ENCODE results near the gene PF4V1. TPM values are rescaled to one million over a fixed set of nuclear protein-coding genes. Genes with fewer than 3 reads are reported as not detected.
A peak's percentile ranks its signal among the peaks of the same experiment; 100 is the strongest.

The PF4V1 gene
- total and polyA plus RNA-seq, 4 donors = 0.38 TPM; not detected in 3

DNA sequence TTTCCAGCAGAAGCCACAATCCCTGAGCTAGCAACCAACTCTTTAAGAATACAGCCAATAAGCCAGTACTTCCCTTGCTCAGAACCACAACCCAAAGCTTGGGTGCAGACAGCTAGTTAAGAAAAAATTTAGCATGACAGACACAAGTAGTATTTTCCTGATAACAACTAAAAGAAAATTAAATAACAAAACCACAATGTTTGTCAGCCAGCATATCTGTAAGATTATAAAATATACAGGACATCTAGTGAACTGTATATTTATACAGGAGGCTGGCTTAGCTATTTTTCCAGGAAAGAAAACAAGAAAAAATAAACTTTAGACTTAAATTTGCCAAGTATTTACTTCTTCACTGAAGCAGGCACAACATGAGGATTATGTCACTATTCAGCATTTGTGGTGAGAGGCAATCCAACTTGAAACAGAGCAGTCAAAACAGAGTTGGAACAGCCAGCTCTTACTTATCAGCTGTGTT is 6.6 kb downstream of the PF4V1 start:
- Histone ChIP-seq H3K4me1 (ENCODE audit: control insufficient read depth in 5 of 5, insufficient read depth in 5 of 5, low read length in 5 of 5) (peaks cover 0 to 8% (median 0%) of the 10 kb centered on the region in 5 donors), H3K4me3 (no peak overlapping the region), H3K27ac (ENCODE audit: low read depth in 1 of 2, low read length in 1 of 2) (no peak overlapping the region), H3K9me3 (ENCODE audit: control insufficient read depth in 4 of 4, insufficient read depth in 3 of 4, low read length in 3 of 4) (no peaks in the 10 kb centered on the region), H3K9ac (ENCODE audit: insufficient read depth in 1 of 2, low read length in 2 of 2) (no peak overlapping the region), H3K36me3 (ENCODE audit: control insufficient read depth in 4 of 4, insufficient read depth in 4 of 4, low read length in 4 of 4) (no peaks in the 10 kb centered on the region), H3K27me3 (ENCODE audit: control insufficient read depth in 3 of 3, insufficient read depth in 3 of 3, low read length in 2 of 3) (no peaks in the 10 kb centered on the region)
- no peak for ATAC-seq (ENCODE audit: insufficient read depth, low FRiP score)
- TF ChIP-seq, protein P1, sequence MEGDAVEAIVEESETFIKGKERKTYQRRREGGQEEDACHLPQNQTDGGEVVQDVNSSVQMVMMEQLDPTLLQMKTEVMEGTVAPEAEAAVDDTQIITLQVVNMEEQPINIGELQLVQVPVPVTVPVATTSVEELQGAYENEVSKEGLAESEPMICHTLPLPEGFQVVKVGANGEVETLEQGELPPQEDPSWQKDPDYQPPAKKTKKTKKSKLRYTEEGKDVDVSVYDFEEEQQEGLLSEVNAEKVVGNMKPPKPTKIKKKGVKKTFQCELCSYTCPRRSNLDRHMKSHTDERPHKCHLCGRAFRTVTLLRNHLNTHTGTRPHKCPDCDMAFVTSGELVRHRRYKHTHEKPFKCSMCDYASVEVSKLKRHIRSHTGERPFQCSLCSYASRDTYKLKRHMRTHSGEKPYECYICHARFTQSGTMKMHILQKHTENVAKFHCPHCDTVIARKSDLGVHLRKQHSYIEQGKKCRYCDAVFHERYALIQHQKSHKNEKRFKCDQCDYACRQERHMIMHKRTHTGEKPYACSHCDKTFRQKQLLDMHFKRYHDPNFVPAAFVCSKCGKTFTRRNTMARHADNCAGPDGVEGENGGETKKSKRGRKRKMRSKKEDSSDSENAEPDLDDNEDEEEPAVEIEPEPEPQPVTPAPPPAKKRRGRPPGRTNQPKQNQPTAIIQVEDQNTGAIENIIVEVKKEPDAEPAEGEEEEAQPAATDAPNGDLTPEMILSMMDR (IDR thresholded peaks at IDR 0.05; ENCODE audit: control extremely low read depth, extremely low read depth) = no peak
- peak in 2 of 3 donors; percentile 79 to 88 for DNase-seq

GRCh38 chr4:73860181-73860580 is 7.1 kb downstream of the PF4V1 start:
- WGBS, 2 donors = 55 to 66% methylated on average over 4 of the region's 4 CpGs
- H3K4me1 ChIP-seq (ENCODE audit: control insufficient read depth in 5 of 5, insufficient read depth in 5 of 5, low read length in 5 of 5) = peaks cover 0 to 8% (median 0%) of the 10 kb centered on the region in 5 donors
- TF ChIP-seq, protein P1 (IDR thresholded peaks at IDR 0.05; ENCODE audit: control extremely low read depth, extremely low read depth) = no peak
- H3K27ac ChIP-seq (ENCODE audit: low read depth in 1 of 2, low read length in 1 of 2) = no peak overlapping the region
- H3K36me3 ChIP-seq (ENCODE audit: control insufficient read depth in 4 of 4, insufficient read depth in 4 of 4, low read length in 4 of 4) = no peaks in the 10 kb centered on the region
- DNase-seq (no peak), ATAC-seq (ENCODE audit: insufficient read depth, low FRiP score) (no peak)
- no peaks in the 10 kb centered on the region for H3K9me3 ChIP-seq (ENCODE audit: control insufficient read depth in 4 of 4, insufficient read depth in 3 of 4, low read length in 3 of 4)
- no peak overlapping the region for H3K9ac ChIP-seq (ENCODE audit: insufficient read depth in 1 of 2, low read length in 2 of 2)
- no peak overlapping the region for H3K4me3 ChIP-seq
- no peaks in the 10 kb centered on the region for H3K27me3 ChIP-seq (ENCODE audit: control insufficient read depth in 3 of 3, insufficient read depth in 3 of 3, low read length in 2 of 3)

DNA sequence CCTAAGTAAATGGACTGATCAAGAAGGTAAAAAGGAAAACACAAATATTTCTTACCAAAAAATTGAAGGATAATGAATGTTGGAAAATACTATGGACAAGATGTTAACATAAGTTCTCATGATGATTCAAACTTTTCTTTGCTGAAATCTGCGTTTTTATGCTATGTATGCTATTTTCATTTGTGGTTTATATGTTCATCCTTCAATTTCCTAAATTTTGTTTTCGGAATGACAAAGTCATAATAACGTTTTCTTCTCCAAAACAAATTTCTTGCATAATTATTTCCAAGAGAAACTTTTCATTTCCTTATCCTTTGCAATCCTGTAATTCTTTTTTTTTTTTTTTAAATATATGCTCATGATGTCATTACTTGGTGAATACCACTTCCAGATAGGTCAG is 7.8 kb downstream of the PF4V1 start:
- Histone ChIP-seq H3K36me3 (ENCODE audit: control insufficient read depth in 4 of 4, insufficient read depth in 4 of 4, low read length in 4 of 4) (no peaks in the 10 kb centered on the region), H3K4me3 (no peak overlapping the region), H3K27me3 (ENCODE audit: control insufficient read depth in 3 of 3, insufficient read depth in 3 of 3, low read length in 2 of 3) (no peaks in the 10 kb centered on the region), H3K27ac (ENCODE audit: low read depth in 1 of 2, low read length in 1 of 2) (no peak overlapping the region), H3K9me3 (ENCODE audit: control insufficient read depth in 4 of 4, insufficient read depth in 3 of 4, low read length in 3 of 4) (no peaks in the 10 kb centered on the region), H3K9ac (ENCODE audit: insufficient read depth in 1 of 2, low read length in 2 of 2) (no peak overlapping the region), H3K4me1 (ENCODE audit: control insufficient read depth in 5 of 5, insufficient read depth in 5 of 5, low read length in 5 of 5) (peaks cover 0 to 8% (median 0%) of the 10 kb centered on the region in 5 donors)
- DNase-seq = no peak
- TF ChIP-seq, protein P1 (IDR thresholded peaks at IDR 0.05; ENCODE audit: control extremely low read depth, extremely low read depth) = no peak
- 72 to 80% methylated on average over 3 of the region's 3 CpGs for WGBS, 2 donors
- ATAC-seq (ENCODE audit: insufficient read depth, low FRiP score) = no peak

GRCh38 chr4:73862322-73862721 is 9.2 kb downstream of the PF4V1 start:
- TF ChIP-seq, protein P1 (IDR thresholded peaks at IDR 0.05; ENCODE audit: control extremely low read depth, extremely low read depth) = no peak
- ATAC-seq (ENCODE audit: insufficient read depth, low FRiP score) = no peak
- 85 to 100% methylated on average over 1 of the region's 1 CpG for WGBS, 2 donors

More at GRCh38 chr4:73862322-73862721, 9.2 kb downstream of the PF4V1 start:
- Histone ChIP-seq H3K9me3 (ENCODE audit: control insufficient read depth in 4 of 4, insufficient read depth in 3 of 4, low read length in 3 of 4) (no peaks in the 10 kb centered on the region), H3K27me3 (ENCODE audit: control insufficient read depth in 3 of 3, insufficient read depth in 3 of 3, low read length in 2 of 3) (peaks cover 0 to 1% (median 0%) of the 10 kb centered on the region in 3 donors), H3K9ac (ENCODE audit: insufficient read depth in 1 of 2, low read length in 2 of 2) (no peak overlapping the region), H3K27ac (ENCODE audit: low read depth in 1 of 2, low read length in 1 of 2) (no peak overlapping the region), H3K4me1 (ENCODE audit: control insufficient read depth in 5 of 5, insufficient read depth in 5 of 5, low read length in 5 of 5) (peaks cover 0 to 8% (median 0%) of the 10 kb centered on the region in 5 donors), H3K36me3 (ENCODE audit: control insufficient read depth in 4 of 4, insufficient read depth in 4 of 4, low read length in 4 of 4) (no peaks in the 10 kb centered on the region), H3K4me3 (no peak overlapping the region)
- DNase-seq = no peak

Data from lung (tissue), 12 donors.